Activated CD8-positive, alpha-beta memory T cell treated with anti-CD3 and anti-CD28 coated beads, Interleukin-2, amount 50 U/mL, for 1 hour (primary cell): Measurements from ENCODE around the gene TMEM135.

Source experiments
- DNase-seq: peaks from one replicate; pipeline ENCODE4 v3.0.0-alpha.2; 2020; ENCODE audit errors: extremely low read depth

The TMEM135 gene

DNA sequence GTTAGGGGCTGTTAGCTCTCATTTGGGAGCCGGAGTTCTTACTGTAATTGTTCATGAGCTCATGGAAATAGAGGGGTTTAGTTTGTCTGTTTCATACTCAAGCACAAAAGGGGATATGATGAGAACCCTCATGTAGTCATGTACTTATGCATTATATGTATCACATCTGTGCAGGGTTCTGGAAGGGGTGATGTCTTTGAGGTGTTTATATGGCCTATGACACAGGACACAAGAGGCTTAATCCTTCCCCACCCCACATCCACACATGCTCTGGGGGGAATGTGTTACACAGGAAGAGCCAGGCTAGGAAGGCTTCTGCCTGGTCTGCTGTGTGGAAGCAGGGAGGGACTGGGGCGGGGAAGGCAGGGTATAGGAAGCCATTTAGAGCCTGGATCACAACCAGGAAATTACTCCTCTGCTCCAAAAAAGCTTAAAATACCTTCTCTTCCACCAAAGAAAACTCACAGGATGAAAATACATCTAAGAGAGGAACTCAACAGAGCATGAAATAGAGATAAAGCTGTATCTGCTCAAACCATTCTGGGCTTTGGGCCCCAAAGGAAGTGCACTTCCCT, 316.1 kb downstream of the TMEM135 start:
- DNase-seq, result no peak

DNA sequence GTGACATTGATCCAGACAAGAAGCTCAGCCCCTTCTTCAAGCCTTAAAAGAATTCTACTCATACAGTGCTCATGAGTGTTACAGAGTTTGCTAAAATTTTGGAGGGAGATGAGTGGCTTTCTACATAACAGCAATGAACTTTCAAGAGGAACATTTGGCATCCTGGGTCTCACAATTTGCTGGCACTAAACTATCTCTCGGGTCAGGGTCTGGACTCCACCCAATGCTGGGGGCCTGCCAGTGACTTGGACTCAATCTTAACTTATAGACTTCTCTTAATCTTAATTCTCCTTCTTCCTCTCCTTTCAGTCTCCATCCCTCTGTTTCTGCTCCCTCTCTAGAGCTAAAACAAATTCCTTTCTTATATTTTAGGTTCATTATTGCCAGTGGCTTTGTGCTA, 317.9 kb downstream of the TMEM135 start:
- no peak for DNase-seq

DNA sequence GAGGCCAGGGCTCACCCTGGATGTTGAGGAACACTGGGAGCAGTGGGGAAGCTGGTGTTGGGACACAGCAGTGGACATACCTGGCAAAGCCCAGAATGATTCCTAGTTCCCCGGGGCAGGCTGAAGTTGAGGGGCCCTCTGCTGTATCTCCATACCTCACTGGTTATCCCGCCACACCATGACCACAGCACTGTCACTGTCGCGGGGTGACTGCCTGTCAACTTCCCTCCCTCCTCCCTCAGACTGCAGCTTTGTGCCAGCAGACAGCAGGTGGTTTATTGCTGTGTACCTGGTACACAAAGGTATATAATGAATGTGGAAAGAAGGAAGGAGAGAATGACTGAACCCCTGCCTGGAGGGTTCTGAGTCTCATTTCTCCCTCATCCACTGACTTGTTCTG, 318.7 kb downstream of the TMEM135 start:
- no peak for DNase-seq

DNA sequence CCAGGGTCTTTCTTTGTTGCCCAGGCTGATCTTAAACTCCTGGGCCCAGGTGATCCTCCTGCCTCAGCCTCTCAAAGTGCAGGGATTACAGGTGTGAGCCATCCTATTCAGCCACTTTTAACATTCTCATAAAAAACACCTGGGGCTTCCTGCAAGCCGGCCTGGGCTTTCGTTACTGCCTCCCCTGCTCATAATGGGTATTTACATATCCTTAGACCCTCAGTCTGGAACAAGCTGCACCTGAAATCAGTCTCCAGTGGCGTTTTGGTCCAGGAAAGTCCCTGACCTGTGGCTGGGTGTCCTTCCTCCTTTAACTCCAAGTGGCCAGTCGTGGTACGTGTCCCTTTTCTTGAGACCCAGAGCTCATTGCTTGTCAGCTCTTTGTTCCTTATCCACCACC, 320.7 kb downstream of the TMEM135 start:
- DNase-seq, result no peak

DNA sequence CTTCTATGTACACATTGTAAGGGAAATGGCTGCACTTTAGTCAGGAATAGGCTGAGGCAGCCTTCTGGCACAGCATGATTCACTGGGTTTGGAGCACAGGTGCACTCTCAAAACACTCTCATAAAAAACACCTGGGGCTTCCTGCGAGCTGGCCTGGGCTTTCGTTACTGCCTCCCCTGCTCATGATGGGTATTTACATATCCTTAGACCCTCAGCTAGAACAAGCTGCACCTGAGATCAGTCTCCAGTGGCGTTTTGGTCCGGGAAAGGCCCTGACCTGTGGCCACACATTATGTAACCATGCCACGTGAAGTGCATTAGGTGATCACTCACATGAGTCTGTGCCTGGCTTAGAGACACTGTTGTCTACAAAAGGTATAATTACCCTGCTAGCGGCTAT, 321.7 kb downstream of the TMEM135 start:
- DNase-seq, result no peak

DNA sequence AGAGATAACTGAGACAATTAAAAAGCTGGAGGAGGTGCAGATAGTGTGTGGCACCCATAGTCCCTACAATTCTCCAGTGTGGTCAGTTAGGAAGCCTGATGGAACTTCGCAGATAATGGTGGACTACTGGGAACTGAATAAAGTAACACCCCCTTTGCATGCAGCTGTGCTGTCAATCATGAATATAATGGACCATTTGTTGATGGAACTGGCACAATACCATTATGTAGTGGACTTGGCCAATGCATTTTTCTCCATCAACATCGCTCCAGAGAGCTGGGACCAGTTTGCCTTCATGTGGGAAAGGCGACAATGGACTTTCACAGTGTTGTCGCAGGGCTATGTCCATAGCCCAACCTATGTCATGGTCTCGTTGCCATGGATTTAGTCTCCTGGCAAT, 324.2 kb downstream of the TMEM135 start:
- no peak for DNase-seq

DNA sequence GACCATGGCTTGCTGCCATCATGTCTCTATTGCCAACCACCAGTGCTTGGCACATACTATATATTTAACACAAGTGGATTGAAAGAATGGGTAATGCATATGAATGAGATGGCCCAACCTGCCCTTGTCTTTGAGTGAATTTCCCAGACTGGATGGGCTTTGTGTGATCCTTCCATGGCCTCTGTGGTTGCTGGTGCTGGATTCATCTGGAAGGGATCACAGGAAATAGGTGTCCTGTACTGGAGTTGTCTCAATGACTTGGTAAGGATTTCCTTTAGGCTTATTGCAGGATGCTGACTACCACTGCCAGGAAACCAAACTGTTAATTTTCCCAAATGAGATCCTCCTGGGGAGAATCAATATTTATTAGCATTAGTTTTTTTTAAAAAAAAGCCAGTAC, 328.6 kb downstream of the TMEM135 start:
- no peak for DNase-seq

DNA sequence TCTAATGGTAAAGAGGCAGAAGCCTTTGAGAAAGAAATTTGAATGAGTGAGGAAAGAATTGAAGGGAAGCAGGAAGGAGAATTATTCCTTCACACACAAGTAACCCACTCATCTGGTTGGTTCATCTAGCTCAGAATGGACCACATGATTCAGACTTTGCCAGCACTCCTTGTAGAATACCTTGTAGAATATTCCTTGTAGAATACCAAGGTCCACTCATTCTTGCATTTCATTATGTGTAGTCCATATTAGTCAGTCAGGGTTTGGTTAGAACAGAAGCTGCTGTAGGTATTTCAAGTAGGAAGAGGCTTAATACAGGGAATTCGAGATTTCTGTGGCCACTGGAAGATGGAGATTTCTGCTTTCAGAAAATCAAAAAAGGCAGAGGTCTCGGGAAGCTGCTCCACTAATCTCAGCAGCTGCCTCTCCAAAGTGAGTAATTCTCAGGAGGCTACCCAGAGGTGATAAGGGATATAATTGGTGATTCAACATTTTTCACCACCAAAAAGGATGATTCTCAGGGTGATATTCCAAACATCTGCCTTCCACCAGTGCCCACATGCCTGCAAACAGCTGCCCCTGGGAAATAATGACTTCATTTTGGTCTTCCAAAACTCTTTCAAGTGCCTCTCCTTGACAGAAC, 329.1 kb downstream of the TMEM135 start:
- no peak for DNase-seq

DNA sequence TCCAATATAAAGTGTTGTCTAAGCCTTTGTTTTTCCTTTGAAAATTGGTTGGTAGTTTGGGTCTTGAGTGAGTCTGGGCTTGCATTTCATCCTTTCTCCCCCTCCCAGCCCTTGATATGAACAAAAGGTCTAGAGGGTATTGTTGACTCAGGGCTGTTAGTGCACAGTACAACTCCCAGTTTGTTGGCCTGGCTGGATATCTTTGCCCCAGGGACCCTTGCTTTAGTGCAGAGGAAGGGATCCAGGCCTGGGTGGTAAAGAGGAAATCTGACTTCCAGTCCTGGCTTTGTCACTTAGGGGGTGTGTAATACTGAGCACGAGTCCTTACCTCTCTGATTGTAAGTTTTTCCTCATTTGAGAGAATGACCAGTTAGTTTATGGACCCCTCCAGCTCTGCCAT, 330.4 kb downstream of the TMEM135 start:
- no peak for DNase-seq

DNA sequence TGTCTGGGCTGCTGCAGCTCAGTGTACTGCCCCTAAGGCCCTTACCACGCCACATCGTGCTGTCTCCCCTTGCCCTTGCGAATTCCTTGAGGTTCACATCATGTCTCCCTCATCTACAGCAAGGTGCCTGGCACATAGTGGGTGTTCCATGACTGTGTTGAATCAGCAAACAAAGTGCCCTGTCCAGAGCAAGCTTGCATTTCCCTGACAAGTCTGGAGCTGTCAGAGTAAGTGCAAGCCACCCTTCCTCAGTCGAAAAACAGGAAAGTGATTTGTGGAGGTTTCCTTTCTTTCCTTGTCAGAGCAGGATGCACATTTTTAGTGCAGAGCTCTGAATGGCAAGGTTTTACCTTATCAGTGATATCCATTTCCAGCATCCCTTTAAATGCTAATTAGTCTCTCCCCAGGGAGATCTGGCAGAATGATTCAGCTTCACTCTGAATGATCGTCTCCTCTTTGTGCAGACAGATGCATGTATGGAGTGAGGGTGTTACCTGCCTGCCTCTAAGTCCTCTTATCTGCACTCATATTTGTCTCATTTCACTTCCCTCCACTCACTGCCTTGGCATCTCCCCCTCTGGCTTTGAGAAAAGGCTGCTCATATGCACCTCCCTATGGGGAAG, 331.2 kb downstream of the TMEM135 start:
- no peak for DNase-seq

DNA sequence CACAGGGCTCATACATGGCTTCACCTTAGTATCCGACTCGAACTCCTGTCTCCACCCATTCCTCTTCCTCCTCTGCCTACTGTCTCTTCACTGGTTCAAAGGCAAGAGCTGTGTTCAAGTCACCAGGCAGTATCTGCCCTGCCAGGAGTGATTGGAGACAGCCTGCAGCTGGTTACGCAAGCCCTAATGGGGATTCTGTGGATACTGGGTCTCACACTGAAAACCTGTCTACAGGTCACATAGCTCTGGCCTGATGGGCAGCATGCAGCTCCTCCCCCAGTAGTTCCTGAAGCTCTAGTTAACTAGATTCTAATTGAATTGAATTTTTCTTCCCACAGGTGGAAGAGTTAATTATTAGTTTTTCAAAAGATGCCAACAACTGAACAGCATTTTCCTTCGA, 332.2 kb downstream of the TMEM135 start:
- DNase-seq, result no peak

DNA sequence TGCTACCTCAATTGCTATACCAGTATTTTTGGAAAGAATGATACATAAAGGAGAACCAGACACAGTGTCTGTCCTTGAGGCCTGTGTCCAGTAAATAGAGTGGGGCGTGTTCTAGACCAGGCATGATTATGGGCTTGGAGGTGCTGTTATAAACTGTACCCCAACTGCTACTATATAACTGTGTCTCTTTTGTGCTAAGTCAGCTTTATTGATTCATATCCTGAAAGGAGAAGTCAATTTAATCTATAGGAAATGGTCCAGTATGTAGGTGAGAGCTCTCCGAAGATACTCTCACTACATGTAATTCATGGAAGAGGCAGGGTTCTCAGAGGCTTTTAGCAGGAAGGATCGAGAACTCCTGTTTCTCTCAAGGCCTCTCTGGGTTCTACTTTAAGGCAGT, 334.3 kb downstream of the TMEM135 start:
- DNase-seq, result no peak
